Measurements from ENCODE around the gene ENDOD1. TPM values are rescaled to one million over a fixed set of nuclear protein-coding genes. Genes with fewer than 3 reads are reported as not detected.
A peak's percentile ranks its signal among the peaks of the same experiment; 100 is the strongest.

ENDOD1 gene
- total and polyA plus RNA-seq, 9 donors = 18.9 to 60.8 (median 34.3) TPM

DNA sequence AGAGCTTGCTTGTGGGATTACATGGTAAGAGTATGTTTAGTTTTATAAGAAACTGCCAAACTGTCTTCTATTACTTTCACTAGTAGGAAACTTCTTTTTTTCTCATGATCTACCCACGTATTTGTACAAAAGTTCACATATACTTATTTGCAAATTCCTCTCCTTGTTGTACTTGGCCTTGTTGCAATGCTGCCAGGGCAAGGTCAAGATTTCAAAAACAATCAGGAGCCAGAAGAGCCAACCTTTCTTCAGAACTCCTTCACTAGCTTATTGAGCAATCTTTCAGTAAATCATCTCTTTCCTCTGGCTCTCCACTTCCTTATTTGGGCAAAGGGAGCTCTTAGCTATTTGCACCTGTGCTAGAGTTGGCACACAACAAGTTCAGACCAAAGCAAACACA, 13.2 kb upstream of the ENDOD1 start:
- no peak overlapping the region for H3K27ac ChIP-seq
- peaks cover 17% of the 10 kb centered on the region for H3K4me1 ChIP-seq (ENCODE audit: insufficient read depth)
- H3K9me3 ChIP-seq = no peaks in the 10 kb centered on the region
- peak; percentile 50 to 75 (median 68) for DNase-seq
- intact Hi-C loops (cut with DNase I) = loop anchor here in 2 of 4 donors (10.0 kb wide), 1 partner anchor 688 kb away; no protein-coding TSS in a partner anchor
- TF ChIP-seq, protein P1, sequence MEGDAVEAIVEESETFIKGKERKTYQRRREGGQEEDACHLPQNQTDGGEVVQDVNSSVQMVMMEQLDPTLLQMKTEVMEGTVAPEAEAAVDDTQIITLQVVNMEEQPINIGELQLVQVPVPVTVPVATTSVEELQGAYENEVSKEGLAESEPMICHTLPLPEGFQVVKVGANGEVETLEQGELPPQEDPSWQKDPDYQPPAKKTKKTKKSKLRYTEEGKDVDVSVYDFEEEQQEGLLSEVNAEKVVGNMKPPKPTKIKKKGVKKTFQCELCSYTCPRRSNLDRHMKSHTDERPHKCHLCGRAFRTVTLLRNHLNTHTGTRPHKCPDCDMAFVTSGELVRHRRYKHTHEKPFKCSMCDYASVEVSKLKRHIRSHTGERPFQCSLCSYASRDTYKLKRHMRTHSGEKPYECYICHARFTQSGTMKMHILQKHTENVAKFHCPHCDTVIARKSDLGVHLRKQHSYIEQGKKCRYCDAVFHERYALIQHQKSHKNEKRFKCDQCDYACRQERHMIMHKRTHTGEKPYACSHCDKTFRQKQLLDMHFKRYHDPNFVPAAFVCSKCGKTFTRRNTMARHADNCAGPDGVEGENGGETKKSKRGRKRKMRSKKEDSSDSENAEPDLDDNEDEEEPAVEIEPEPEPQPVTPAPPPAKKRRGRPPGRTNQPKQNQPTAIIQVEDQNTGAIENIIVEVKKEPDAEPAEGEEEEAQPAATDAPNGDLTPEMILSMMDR (IDR thresholded peaks at IDR 0.05) = no peak
- TF ChIP-seq POLR2A (IDR thresholded peaks at IDR 0.05) (no peak), EP300 (IDR thresholded peaks at IDR 0.05) (no peak)
- no peak overlapping the region for H3K4me3 ChIP-seq
- no peaks in the 10 kb centered on the region for H3K27me3 ChIP-seq
- WGBS, 3 donors = 0 to 2% (median 0%) methylated on average over 1 of the region's 1 CpG
- H3K36me3 ChIP-seq = no peaks in the 10 kb centered on the region

DNA sequence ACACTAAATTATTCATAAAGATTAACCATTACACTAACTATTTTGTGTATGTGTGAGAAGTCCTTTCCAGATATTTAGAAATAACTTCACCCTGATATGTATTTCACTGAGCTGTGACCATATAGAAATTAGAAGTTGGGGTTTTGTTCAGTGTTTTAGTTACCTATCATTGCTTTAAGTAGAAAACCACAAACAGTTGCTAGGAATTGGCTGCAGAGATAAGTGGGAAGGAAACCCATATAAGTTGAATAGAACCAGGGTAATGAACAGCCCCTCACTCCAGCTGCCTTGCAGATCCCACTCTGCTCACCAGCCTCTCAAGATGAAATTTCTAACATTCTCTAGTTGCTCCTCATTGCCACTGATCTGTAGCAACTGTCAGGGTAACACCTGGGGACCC, 12.7 kb upstream of the ENDOD1 start:
- Histone ChIP-seq H3K4me1 (ENCODE audit: insufficient read depth) (peaks cover 17% of the 10 kb centered on the region), H3K27me3 (no peaks in the 10 kb centered on the region), H3K36me3 (no peaks in the 10 kb centered on the region), H3K4me3 (no peak overlapping the region), H3K9me3 (no peaks in the 10 kb centered on the region), H3K27ac (no peak overlapping the region)
- DNase-seq = no peak
- TF ChIP-seq POLR2A (IDR thresholded peaks at IDR 0.05) (no peak), EP300 (IDR thresholded peaks at IDR 0.05) (no peak)
- TF ChIP-seq, protein P1 (IDR thresholded peaks at IDR 0.05) = no peak
- intact Hi-C loops (cut with DNase I) = loop anchor here in 2 of 4 donors (10.0 kb wide), 1 partner anchor 688 kb away; no protein-coding TSS in a partner anchor

DNA sequence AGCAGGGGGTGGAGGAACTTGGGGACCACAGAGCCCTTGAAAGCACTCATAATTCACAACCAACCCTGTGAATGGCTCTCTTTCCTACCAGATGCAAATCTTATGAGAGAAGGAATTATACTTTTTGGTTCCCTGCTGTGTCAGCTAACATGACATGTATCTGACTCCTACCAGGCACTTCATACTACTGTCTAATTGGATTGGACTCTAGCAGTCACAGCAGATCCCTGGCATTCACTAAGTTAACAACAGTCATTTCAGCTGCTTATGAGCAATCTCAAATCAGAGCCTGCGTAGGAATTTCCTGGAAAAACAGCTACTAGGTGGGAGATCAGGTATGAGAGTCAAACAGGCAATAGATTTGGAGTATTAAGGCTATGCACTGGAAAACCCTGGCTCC, 11.1 kb upstream of the ENDOD1 start:
- H3K4me1 ChIP-seq (ENCODE audit: insufficient read depth) = peaks cover 16% of the 10 kb centered on the region
- H3K27me3 ChIP-seq = no peaks in the 10 kb centered on the region
- TF ChIP-seq POLR2A (IDR thresholded peaks at IDR 0.05) (no peak), EP300 (IDR thresholded peaks at IDR 0.05) (no peak)
- TF ChIP-seq, protein P1 (IDR thresholded peaks at IDR 0.05) = no peak
- intact Hi-C loops (cut with DNase I) = loop anchor here in 2 of 4 donors (1.0 to 10.0 kb wide), 2 partner anchors 10 to 686 kb away; no protein-coding TSS in a partner anchor
- DNase-seq = no peak
- H3K27ac ChIP-seq = no peak overlapping the region
- H3K4me3 ChIP-seq = no peak overlapping the region
- WGBS, 3 donors = 83 to 94% (median 85%) methylated on average over 1 of the region's 1 CpG
- no peaks in the 10 kb centered on the region for H3K36me3 ChIP-seq
- no peaks in the 10 kb centered on the region for H3K9me3 ChIP-seq

DNA sequence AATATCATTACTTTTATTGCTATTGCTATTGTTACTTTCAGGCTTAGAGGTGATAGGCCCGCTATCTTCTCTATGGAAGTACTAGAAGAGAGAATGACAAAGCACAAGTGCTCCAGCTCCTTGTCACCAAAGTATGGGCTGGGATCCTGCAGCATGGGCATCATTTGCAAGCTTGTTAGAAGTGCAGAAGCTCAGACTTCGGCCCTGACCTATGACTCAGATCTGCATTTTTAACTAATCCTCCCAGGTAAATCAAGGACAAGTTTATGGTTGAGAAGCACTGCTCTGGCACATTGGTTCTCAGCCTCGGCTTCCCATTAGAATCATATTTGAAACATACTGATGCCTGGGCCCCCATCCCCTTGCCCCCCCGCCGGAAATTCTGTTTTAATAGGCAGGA, 8.6 kb upstream of the ENDOD1 start:
- no peak overlapping the region for H3K4me3 ChIP-seq
- DNase-seq = no peak
- H3K4me1 ChIP-seq (ENCODE audit: insufficient read depth) = peaks cover 3% of the 10 kb centered on the region
- H3K27ac ChIP-seq = no peak overlapping the region
- no peaks in the 10 kb centered on the region for H3K9me3 ChIP-seq
- TF ChIP-seq, protein P1 (IDR thresholded peaks at IDR 0.05) = no peak
- no peak for TF ChIP-seq EP300 (IDR thresholded peaks at IDR 0.05)
- no peak for TF ChIP-seq POLR2A (IDR thresholded peaks at IDR 0.05)
- intact Hi-C loops (cut with DNase I) = no loop called here
- H3K36me3 ChIP-seq = no peaks in the 10 kb centered on the region
- WGBS, 3 donors = 56 to 66% (median 62%) methylated on average over 5 of the region's 5 CpGs
- H3K27me3 ChIP-seq = no peaks in the 10 kb centered on the region
